Erythroblast (primary cell): ENCODE measurements around the gene PHOSPHO2.

Experiments
- GATA1 ChIP-seq: IDR thresholded peaks from 2 replicates; pipeline ENCODE4 v1.6.1; 2011; ENCODE audit warnings: low read depth, mild to moderate bottlenecking, control low read depth, low read length, moderate library complexity
- POLR2A ChIP-seq: IDR thresholded peaks from 2 replicates; pipeline ENCODE4 v1.6.1; 2011; ENCODE audit warnings: mild to moderate bottlenecking, low read length

DNA sequence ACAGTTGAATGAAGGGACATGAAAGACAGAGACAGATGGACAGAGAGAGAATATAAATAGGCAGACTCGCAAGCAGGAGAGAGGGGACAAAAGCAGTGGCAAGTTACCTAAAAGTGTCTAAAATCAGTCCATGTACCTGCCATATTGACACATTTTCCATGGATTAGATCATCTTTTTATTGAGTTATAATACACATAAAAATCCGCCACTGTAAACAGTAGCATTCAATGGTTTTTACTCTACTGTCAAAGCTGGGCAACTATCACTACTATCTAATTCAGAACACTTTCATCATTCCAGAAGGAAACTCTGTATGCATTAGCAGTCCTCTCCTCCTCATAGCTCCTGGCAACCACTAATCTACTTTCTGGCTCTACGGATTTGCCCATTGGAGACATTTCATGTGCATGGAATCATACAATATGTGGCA is 10.1 kb upstream of the PHOSPHO2 start:
- TF ChIP-seq POLR2A (no peak), GATA1 (no peak)
